ENCODE results near the gene SLC7A10. TPM values are rescaled to one million over a fixed set of nuclear protein-coding genes. Genes with fewer than 3 reads are reported as not detected.

The SLC7A10 gene
- total RNA-seq (2014; rRNA removed; shearing (Covaris generic)) = not detected in 2 replicates
- not detected in 2 replicates for total RNA-seq (2022)
- Bru-seq, nascent RNA = not detected
- not detected for BruChase-seq, experiment 1, labeled RNA remaining after a 6-hour chase
- not detected for BruChase-seq, experiment 2, labeled RNA remaining after a 2-hour chase
- long read RNA-seq = 0 reads

DNA sequence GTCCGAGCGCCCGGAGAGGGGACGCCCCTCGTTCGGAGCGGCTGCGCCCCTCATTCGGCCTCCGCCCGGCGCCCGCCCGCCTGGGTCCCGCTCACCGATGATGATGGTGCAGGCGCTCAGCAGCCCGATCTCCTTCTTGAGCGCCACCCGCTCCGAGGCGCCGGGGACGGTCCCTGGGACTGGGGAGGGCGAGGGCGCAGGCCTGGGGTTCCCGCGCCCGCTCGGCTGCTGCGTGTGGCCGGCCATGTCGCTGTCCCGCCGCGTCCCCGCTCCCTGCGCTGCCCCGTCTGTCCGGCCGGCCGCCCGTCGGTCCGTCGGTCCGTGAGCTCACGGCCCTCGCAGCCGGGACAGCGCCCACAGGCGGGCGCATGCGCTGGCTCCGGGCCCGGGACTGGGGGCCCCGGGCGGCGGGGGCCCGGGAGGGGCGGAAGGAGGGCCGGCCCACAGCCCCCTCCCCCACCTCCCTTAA, at the start of gene SLC7A10:
Gene SLC7A10, minus strand, starts transcription at position 393 of the 469 bp plus-strand sequence. Its CDS starts 147 bp downstream, at position 246.
- ChIA-PET POLR2A (no interaction called here), CTCF (ENCODE audit: unreplicated experiment) (no interaction called here)
- H3K9me2 ChIP-seq (ENCODE audit: insufficient read depth, low read length) = no peaks in the 10 kb centered on the region
- H3K79me2 ChIP-seq (ENCODE audit: insufficient read depth, low read depth, low read length) = no peaks in the 10 kb centered on the region
- no TSS peak for BruUV-seq (replicated peaks)
- H3K4me3 ChIP-seq (ENCODE audit: low read depth, low read length, poor library complexity, severe bottlenecking) = no peak within 1 kb of the TSS
- TF ChIP-seq, protein P1, sequence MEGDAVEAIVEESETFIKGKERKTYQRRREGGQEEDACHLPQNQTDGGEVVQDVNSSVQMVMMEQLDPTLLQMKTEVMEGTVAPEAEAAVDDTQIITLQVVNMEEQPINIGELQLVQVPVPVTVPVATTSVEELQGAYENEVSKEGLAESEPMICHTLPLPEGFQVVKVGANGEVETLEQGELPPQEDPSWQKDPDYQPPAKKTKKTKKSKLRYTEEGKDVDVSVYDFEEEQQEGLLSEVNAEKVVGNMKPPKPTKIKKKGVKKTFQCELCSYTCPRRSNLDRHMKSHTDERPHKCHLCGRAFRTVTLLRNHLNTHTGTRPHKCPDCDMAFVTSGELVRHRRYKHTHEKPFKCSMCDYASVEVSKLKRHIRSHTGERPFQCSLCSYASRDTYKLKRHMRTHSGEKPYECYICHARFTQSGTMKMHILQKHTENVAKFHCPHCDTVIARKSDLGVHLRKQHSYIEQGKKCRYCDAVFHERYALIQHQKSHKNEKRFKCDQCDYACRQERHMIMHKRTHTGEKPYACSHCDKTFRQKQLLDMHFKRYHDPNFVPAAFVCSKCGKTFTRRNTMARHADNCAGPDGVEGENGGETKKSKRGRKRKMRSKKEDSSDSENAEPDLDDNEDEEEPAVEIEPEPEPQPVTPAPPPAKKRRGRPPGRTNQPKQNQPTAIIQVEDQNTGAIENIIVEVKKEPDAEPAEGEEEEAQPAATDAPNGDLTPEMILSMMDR (conservative IDR thresholded peaks at IDR 0.05; ENCODE audit: low read length) = no peak
- no peak for TF ChIP-seq EZH2phosphoT487 (IDR thresholded peaks at IDR 0.05; ENCODE audit: borderline replicate concordance, low read depth, low read length)
- intact Hi-C loops (cut with micrococcal nuclease; ENCODE audit: unreplicated experiment) = no loop called here
- no peaks in the 10 kb centered on the region for H4K20me1 ChIP-seq (ENCODE audit: insufficient read depth, low read length)
- H3K9me3 ChIP-seq (ENCODE audit: low read length) = 0 out of 2 replicates have a peak, but pooled peaks cover 10% of the 10 kb centered on the region
- H3K36me3 ChIP-seq (ENCODE audit: insufficient read depth, low read length) = no peaks in the 10 kb centered on the region
- no peaks in the 10 kb centered on the region for H3K4me1 ChIP-seq (ENCODE audit: insufficient read depth, low read length, poor library complexity, severe bottlenecking)
- H2AFZ ChIP-seq (ENCODE audit: low read length) = no peak within 1 kb of the TSS
- H3K27ac ChIP-seq (ENCODE audit: low read depth, low read length, poor library complexity, severe bottlenecking) = no peak within 1 kb of the TSS
- no peak within 1 kb of the TSS for H3K4me2 ChIP-seq (ENCODE audit: low read length)
- no peak for DNase-seq (ENCODE audit: low spot score)

DNA sequence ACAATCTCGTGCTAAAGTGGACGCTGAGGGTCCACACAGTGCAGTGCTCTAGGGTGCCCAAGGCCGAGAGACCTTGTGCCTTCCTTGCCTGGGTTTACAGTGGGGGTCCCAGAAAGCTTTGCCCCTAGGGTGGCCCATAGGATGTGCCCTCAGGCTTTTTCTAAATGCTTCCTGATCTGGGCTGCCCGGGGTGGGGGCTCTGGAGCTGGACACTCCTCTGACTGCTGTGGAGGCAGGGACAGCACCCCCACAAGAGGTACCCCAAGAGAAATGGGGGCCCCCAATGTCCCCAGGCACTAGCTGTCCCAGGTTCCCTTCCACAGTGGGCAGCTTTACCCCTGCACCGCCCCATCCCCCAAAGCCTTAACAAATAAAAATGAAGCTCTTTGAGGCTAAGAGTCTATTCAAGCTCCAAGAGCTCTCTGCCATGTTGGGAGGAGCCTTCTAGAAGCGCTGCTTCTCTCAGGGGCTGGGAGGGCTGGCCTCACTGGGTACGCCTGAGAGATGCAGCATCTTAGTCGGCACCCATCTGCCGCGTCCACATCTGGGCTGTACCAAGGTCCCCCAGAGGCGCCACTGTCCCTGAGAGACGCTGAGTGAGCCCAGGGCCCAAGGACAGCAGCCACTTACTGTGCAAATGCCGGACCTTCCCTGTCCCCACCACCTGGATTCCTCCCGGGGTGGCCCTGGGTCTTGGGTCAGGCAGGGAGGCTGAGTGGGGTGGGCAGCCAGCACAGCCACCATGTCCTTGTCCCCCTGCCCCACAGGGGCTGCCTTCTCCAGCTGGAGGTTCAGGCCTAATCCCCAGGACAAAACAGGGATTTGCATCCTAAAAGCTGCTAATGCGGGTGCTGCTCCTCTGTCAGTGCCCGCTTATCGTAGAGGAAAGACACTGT, 49.3 kb upstream of the SLC7A10 start:
- Histone ChIP-seq H3K9me2 (ENCODE audit: insufficient read depth, low read length) (no peaks in the 10 kb centered on the region), H3K27ac (ENCODE audit: low read depth, low read length, poor library complexity, severe bottlenecking) (no peak overlapping the region), H3K79me2 (ENCODE audit: insufficient read depth, low read depth, low read length) (no peaks in the 10 kb centered on the region), H3K36me3 (ENCODE audit: insufficient read depth, low read length) (no peaks in the 10 kb centered on the region), H3K9me3 (ENCODE audit: low read length) (no peaks in the 10 kb centered on the region), H3K4me2 (ENCODE audit: low read length) (no peak overlapping the region), H4K20me1 (ENCODE audit: insufficient read depth, low read length) (no peaks in the 10 kb centered on the region), H3K4me1 (ENCODE audit: insufficient read depth, low read length, poor library complexity, severe bottlenecking) (no peaks in the 10 kb centered on the region), H3K4me3 (ENCODE audit: low read depth, low read length, poor library complexity, severe bottlenecking) (no peak overlapping the region), H2AFZ (ENCODE audit: low read length) (no peak overlapping the region)
- TF ChIP-seq EZH2phosphoT487 (IDR thresholded peaks at IDR 0.05; ENCODE audit: borderline replicate concordance, low read depth, low read length) = no peak
- TF ChIP-seq, protein P1 (conservative IDR thresholded peaks at IDR 0.05; ENCODE audit: low read length) = no peak
- BruUV-seq (replicated peaks) = no TSS peak
- intact Hi-C loops (cut with micrococcal nuclease; ENCODE audit: unreplicated experiment) = no loop called here
- no peak for DNase-seq (ENCODE audit: low spot score)
- POLR2A ChIA-PET = no interaction called here
- CTCF ChIA-PET (ENCODE audit: unreplicated experiment) = no interaction called here
